Neuronal stem cell (in vitro differentiated cells): Measurements from ENCODE around the gene CTNNBL1.

ENCODE experiments used
- DNase-seq: peaks from one replicate; pipeline ENCODE4 v3.0.0-alpha.2; 2013; ENCODE audit warnings: low spot score
- H2AFZ ChIP-seq: one replicate; pipeline ENCODE4 v1.6.1; 2013; ENCODE audit warnings: mild to moderate bottlenecking, low read length, inconsistent platforms
- H2AK5ac ChIP-seq: 2 replicates; pipeline ENCODE4 v1.6.1; 2013; ENCODE audit warnings: low read depth, mild to moderate bottlenecking, inconsistent platforms, low read length, moderate library complexity, mixed read lengths
- H2BK120ac ChIP-seq: 2 replicates; pipeline ENCODE4 v1.6.1; 2013; ENCODE audit warnings: low read depth, mild to moderate bottlenecking, inconsistent platforms, low read length, moderate library complexity, mixed read lengths
- H2BK12ac ChIP-seq: one replicate; pipeline ENCODE4 v1.6.1; 2013; ENCODE audit warnings: low read length, inconsistent platforms
- H2BK15ac ChIP-seq: 2 replicates; pipeline ENCODE4 v1.6.1; 2013; ENCODE audit warnings: mild to moderate bottlenecking, low read length, inconsistent platforms, mixed read lengths
- H2BK5ac ChIP-seq: one replicate; pipeline ENCODE4 v1.6.1; 2013; ENCODE audit warnings: inconsistent platforms, mild to moderate bottlenecking, low read length, moderate library complexity
- H3K14ac ChIP-seq: one replicate; pipeline ENCODE4 v1.6.1; 2013; ENCODE audit warnings: low read length, inconsistent platforms
- H3K18ac ChIP-seq: 2 replicates; pipeline ENCODE4 v1.6.1; 2013; ENCODE audit warnings: low read length, inconsistent platforms
- H3K23ac ChIP-seq: 2 replicates; pipeline ENCODE4 v1.6.1; 2013; ENCODE audit warnings: low read depth, mild to moderate bottlenecking, mixed read lengths, low read length, inconsistent platforms; ENCODE audit not compliant: poor library complexity
- H3K27ac ChIP-seq: replicated peaks from 3 replicates; pipeline ENCODE4 v1.5.1; 2013; ENCODE audit warnings: low read length, inconsistent platforms
- H3K27me3 ChIP-seq, 3 experiments: 2 replicates each; pipeline ENCODE4 v1.6.1; 2013; ENCODE audit warnings: low read length in 3 of 3, mild to moderate bottlenecking in 2 of 3, inconsistent platforms in 1 of 3, low read depth in 1 of 3, mixed read lengths in 1 of 3, moderate library complexity in 1 of 3; ENCODE audit not compliant: control insufficient read depth in 3 of 3, insufficient read depth in 3 of 3
- H3K36me3 ChIP-seq, 2 donors: replicated peaks in 1 of 2; 2 replicates each; pipeline ENCODE4 v1.6.1; 2013; ENCODE audit warnings: low read length in 2 of 2; ENCODE audit not compliant: control insufficient read depth in 2 of 2, insufficient read depth in 2 of 2
- H3K4ac ChIP-seq: 2 replicates; pipeline ENCODE4 v1.6.1; 2013; ENCODE audit warnings: inconsistent platforms, mild to moderate bottlenecking, low read length, moderate library complexity
- H3K4me1 ChIP-seq, 2 donors: 1 replicate in 1 of 2; 2 replicates in 1 of 2; pipeline ENCODE4 v1.6.1; 2013; ENCODE audit warnings: low read length in 2 of 2, low read depth in 1 of 2; ENCODE audit not compliant: control insufficient read depth in 2 of 2, insufficient read depth in 1 of 2
- H3K4me2 ChIP-seq: one replicate; pipeline ENCODE4 v1.6.1; 2013; ENCODE audit warnings: mild to moderate bottlenecking, low read length, inconsistent platforms; ENCODE audit not compliant: insufficient read depth, poor library complexity, severe bottlenecking
- H3K4me3 ChIP-seq, 2 donors: 2 replicates each; pipeline ENCODE4 v1.5.1; 2013; ENCODE audit warnings: low read length in 2 of 2, mild to moderate bottlenecking in 2 of 2, inconsistent platforms in 1 of 2, moderate library complexity in 1 of 2
- H3K79me1 ChIP-seq: one replicate; pipeline ENCODE4 v1.6.1; 2013; ENCODE audit warnings: low read depth, mild to moderate bottlenecking, inconsistent platforms, low read length, moderate library complexity
- H3K9ac ChIP-seq: one replicate; pipeline ENCODE4 v1.6.1; 2013; ENCODE audit warnings: mild to moderate bottlenecking, low read depth, low read length, inconsistent platforms; ENCODE audit not compliant: poor library complexity
- H3K9me3 ChIP-seq, 2 donors: replicated peaks in 1 of 2; 2 replicates each; pipeline versions ENCODE3 to v1.6.1; 2013; ENCODE audit warnings: low read length in 2 of 2, mild to moderate bottlenecking in 2 of 2, inconsistent platforms in 1 of 2, low read depth in 1 of 2, mixed read lengths in 1 of 2, moderate library complexity in 1 of 2; ENCODE audit not compliant: control insufficient read depth in 2 of 2, insufficient read depth in 1 of 2
- H4K8ac ChIP-seq: one replicate; pipeline ENCODE4 v1.6.1; 2013; ENCODE audit warnings: low read depth, mild to moderate bottlenecking, inconsistent platforms, low read length, moderate library complexity
- H4K91ac ChIP-seq: one replicate; pipeline ENCODE4 v1.6.1; 2013; ENCODE audit warnings: low read length, low read depth, mild to moderate bottlenecking, inconsistent platforms; ENCODE audit not compliant: poor library complexity
- WGBS, 2 donors: extraction: QIAGEN DNeasy Blood & Tissue Kit; methylation state at CpG; one replicate each; pipeline ENCODE4 v1.1.7; 2013; ENCODE audit warnings: missing lambda C conversion rate in 2 of 2, mixed read lengths in 1 of 2; ENCODE audit not compliant: insufficient read length in 2 of 2, insufficient replicate concordance in 1 of 2; ENCODE audit errors: extremely low coverage in 2 of 2; 5-methylcytosine and 5-hydroxymethylcytosine counted together

Gene CTNNBL1

GRCh38 chr20:37725855-37726254 lies 32.0 kb downstream of the CTNNBL1 start:
- DNase-seq, result no peak
- Histone ChIP-seq H3K4me2 (no peak overlapping the region), H2AK5ac (no peak overlapping the region), H3K27me3 (no peaks in the 10 kb centered on the region), H3K4me3 (no peak overlapping the region), H3K14ac (no peak overlapping the region), H3K79me1 (no peaks in the 10 kb centered on the region), H3K18ac (no peak overlapping the region), H3K9me3 (peaks cover 0 to 2% of the 10 kb centered on the region in 2 donors), H3K23ac (no peak overlapping the region), H3K9ac (no peak overlapping the region), H3K4ac (no peak overlapping the region), H2BK12ac (no peak overlapping the region), H4K8ac (no peak overlapping the region), H2BK5ac (no peak overlapping the region), H2AFZ (no peak overlapping the region), H4K91ac (no peak overlapping the region), H2BK15ac (no peak overlapping the region), H3K27ac (peak overlapping the region; percentile 45), H2BK120ac (no peak overlapping the region), H3K36me3 (no peaks in the 10 kb centered on the region), H3K4me1 (peaks cover 23 to 31% of the 10 kb centered on the region in 2 donors)
- WGBS, 2 donors, result no CpG with 5 or more reads among the region's 5 CpGs

- Histone ChIP-seq H2BK120ac (no peak overlapping the region), H3K9me3 (peaks cover 0 to 2% of the 10 kb centered on the region in 2 donors), H2BK15ac (no peak overlapping the region), H3K27me3 (no peaks in the 10 kb centered on the region), H2AFZ (no peak overlapping the region), H3K9ac (no peak overlapping the region), H3K27ac (peak overlapping the region; percentile 85), H3K14ac (no peak overlapping the region), H2AK5ac (no peak overlapping the region), H3K36me3 (no peaks in the 10 kb centered on the region), H3K18ac (no peak overlapping the region), H3K4me2 (no peak overlapping the region), H3K4ac (no peak overlapping the region), H2BK5ac (no peak overlapping the region), H3K4me3 (no peak overlapping the region), H3K4me1 (peaks cover 23 to 31% of the 10 kb centered on the region in 2 donors), H2BK12ac (no peak overlapping the region), H3K79me1 (no peaks in the 10 kb centered on the region), H4K91ac (no peak overlapping the region), H4K8ac (no peak overlapping the region), H3K23ac (no peak overlapping the region)
- no peak for DNase-seq
These were observed 32.5 kb downstream of the CTNNBL1 start for GRCh38 chr20:37726321-37726720.

- Histone ChIP-seq H3K4me1 (peaks cover 23 to 31% of the 10 kb centered on the region in 2 donors), H3K27ac (peak overlapping the region; percentile 85), H3K4me3 (no peak overlapping the region), H3K36me3 (no peaks in the 10 kb centered on the region), H4K91ac (no peak overlapping the region), H3K4ac (no peak overlapping the region), H2AFZ (no peak overlapping the region), H3K18ac (no peak overlapping the region), H3K79me1 (no peaks in the 10 kb centered on the region), H3K23ac (no peak overlapping the region), H3K9ac (no peak overlapping the region), H2BK120ac (no peak overlapping the region), H3K27me3 (no peaks in the 10 kb centered on the region), H3K9me3 (no peaks in the 10 kb centered on the region), H3K4me2 (peak overlapping the region; percentile 14), H2BK15ac (no peak overlapping the region), H2AK5ac (no peak overlapping the region), H2BK5ac (no peak overlapping the region), H4K8ac (no peak overlapping the region), H3K14ac (no peak overlapping the region), H2BK12ac (no peak overlapping the region)
- WGBS, 2 donors, result no CpG with 5 or more reads among the region's 7 CpGs
- DNase-seq, result peak; percentile 71
These were observed 33.4 kb downstream of the CTNNBL1 start for GRCh38 chr20:37726971-37727956.

- Histone ChIP-seq H3K18ac (no peak overlapping the region), H3K23ac (no peak overlapping the region), H3K36me3 (peaks cover 0 to 5% of the 10 kb centered on the region in 2 donors), H4K8ac (no peak overlapping the region), H2BK5ac (no peak overlapping the region), H4K91ac (no peak overlapping the region), H3K9ac (no peak overlapping the region), H3K4me3 (no peak overlapping the region), H3K14ac (no peak overlapping the region), H3K4ac (no peak overlapping the region), H3K4me2 (no peak overlapping the region), H2BK15ac (no peak overlapping the region), H3K79me1 (no peaks in the 10 kb centered on the region), H2BK12ac (no peak overlapping the region), H2AFZ (no peak overlapping the region), H3K27ac (peak overlapping the region; percentile 85), H3K27me3 (no peaks in the 10 kb centered on the region), H3K4me1 (peaks cover 26 to 31% of the 10 kb centered on the region in 2 donors), H3K9me3 (no peaks in the 10 kb centered on the region), H2BK120ac (no peak overlapping the region), H2AK5ac (no peak overlapping the region)
- no CpG with 5 or more reads among the region's 2 CpGs for WGBS, 2 donors
- DNase-seq, result no peak
These were observed 34.3 kb downstream of the CTNNBL1 start for GRCh38 chr20:37727957-37728634.
